K562 (cell line): ENCODE data around the gene DCPS. TPM values are rescaled to one million over a fixed set of nuclear protein-coding genes. Genes with fewer than 3 reads are reported as not detected.
"Not testable (repeated sequence)": the region's sequence is repeated elsewhere in the genome, so short reads cannot be mapped to it uniquely, and the experiment has no call there.

ENCODE experiments used
- ATAC-seq: fragments of 200-7000 bp; cut with Tn5 transposase; 3 replicates; pipeline ENCODE4 v1.9.1; 2020; ENCODE audit warnings: moderate library complexity
- BruUV-seq: library from RNA; stranded (reverse); fragments of 400-500 nt; replicated peaks from 2 replicates; lab custom pipeline; 2021; lab: Mats Ljungman, UMichigan
- CTCF ChIA-PET: fragments of 300-600 bp; formaldehyde crosslinking; extraction: SDS; loops from one replicate; lab custom pipeline; 2021; ENCODE audit warnings: low intra/inter-chr PET ratio; lab: Yijun Ruan, JAX
- POLR2A ChIA-PET: fragments of 300-600, 350-650 bp; sonication (Branson Sonifier 250); formaldehyde crosslinking; extraction: SDS; loops from one replicate; lab custom pipeline; 2021; ENCODE audit warnings: antibody characterized with exemption, inconsistent platforms; lab: Yijun Ruan, JAX
- DNase-seq, 4 experiments: peaks; one replicate each; pipeline versions ENCODE4 v3.0.0 to v3.0.0-alpha.2; 2011 to 2018; ENCODE audit warnings: low spot score in 3 of 4, mixed read lengths in 3 of 4; ENCODE audit errors: extremely low read depth in 1 of 4
- FAIRE-seq: peaks from 2 replicates; lab custom pipeline; 2011; peaks lifted over from hg19 to GRCh38; lab: Jason Lieb, UNC
- H2AFZ ChIP-seq: 2 replicates; pipeline ENCODE4 v1.6.0; 2011; ENCODE audit warnings: low read depth, low read length, control low read depth, inconsistent platforms
- H3K27ac ChIP-seq: fragments of 200-600 bp; 3 replicates; pipeline ENCODE4 v1.8.0; 2011; ENCODE audit warnings: low read depth, mild to moderate bottlenecking, control low read depth, inconsistent platforms, low read length, moderate library complexity, mixed read lengths; ENCODE audit errors: extremely low read depth
- H3K27me3 ChIP-seq, 2 experiments: fragments of 300-600 bp in 1 of 2; 2 replicates in 1 of 2; 3 replicates in 1 of 2; pipeline versions ENCODE4 v1.6.0 to v1.8.0; 2011; ENCODE audit warnings: inconsistent platforms in 2 of 2, low read length in 2 of 2, mild to moderate bottlenecking in 1 of 2, mixed read lengths in 1 of 2, moderate library complexity in 1 of 2; ENCODE audit not compliant: control insufficient read depth in 2 of 2, insufficient read depth in 2 of 2
- H3K36me3 ChIP-seq: fragments of 300-600 bp; 3 replicates; pipeline ENCODE4 v1.8.0; 2011; ENCODE audit warnings: mild to moderate bottlenecking, low read length, inconsistent platforms; ENCODE audit not compliant: control insufficient read depth, insufficient read depth
- H3K4me1 ChIP-seq, 2 experiments: fragments of 200-600 bp in 1 of 2; replicated peaks in 1 of 2; 2 replicates in 1 of 2; 3 replicates in 1 of 2; pipeline versions ENCODE4 v1.5.1 to v1.8.0; 2011; ENCODE audit warnings: inconsistent platforms in 2 of 2, low read length in 2 of 2, mild to moderate bottlenecking in 1 of 2, mixed read lengths in 1 of 2, moderate library complexity in 1 of 2; ENCODE audit not compliant: control insufficient read depth in 2 of 2, insufficient read depth in 2 of 2
- H3K4me2 ChIP-seq: 2 replicates; pipeline ENCODE4 v1.6.1; 2011; ENCODE audit warnings: low read length, control low read depth, inconsistent platforms, mixed read lengths; ENCODE audit not compliant: insufficient read depth
- H3K4me3 ChIP-seq: fragments of 200-600 bp; sonication (generic), shearing (Covaris generic); 2 replicates; pipeline ENCODE4 v1.5.1; 2016; ENCODE audit warnings: control low read depth, inconsistent platforms
- H3K79me2 ChIP-seq: fragments of 200-600 bp; 3 replicates; pipeline ENCODE4 v1.8.0; 2011; ENCODE audit warnings: low read length, inconsistent platforms; ENCODE audit not compliant: control insufficient read depth, insufficient read depth
- H3K9ac ChIP-seq, 2 experiments: 2 replicates each; pipeline versions ENCODE4 v1.6.0 to v1.6.1; 2011; ENCODE audit warnings: low read depth in 2 of 2, low read length in 2 of 2, control low read depth in 1 of 2, inconsistent platforms in 1 of 2, mild to moderate bottlenecking in 1 of 2, mixed read lengths in 1 of 2; ENCODE audit not compliant: insufficient read depth in 1 of 2
- H3K9me1 ChIP-seq: one replicate; pipeline ENCODE4 v1.6.0; 2011; ENCODE audit warnings: inconsistent platforms, mild to moderate bottlenecking, low read length, moderate library complexity; ENCODE audit not compliant: control insufficient read depth, insufficient read depth
- H3K9me3 ChIP-seq: replicated peaks from 2 replicates; pipeline ENCODE4 v1.5.1; 2011; ENCODE audit warnings: low read depth, low read length, inconsistent platforms; ENCODE audit not compliant: control insufficient read depth, insufficient read depth
- H4K20me1 ChIP-seq: replicated peaks from 2 replicates; pipeline ENCODE4 v1.6.1; 2011; ENCODE audit warnings: low read length, inconsistent platforms, mixed read lengths; ENCODE audit not compliant: control insufficient read depth, insufficient read depth
- NR4A1 ChIP-seq, 2 experiments: fragments of 250-450 bp in 1 of 2; fragments of 450-650 bp in 1 of 2; sonication (Bioruptor Pico) in 1 of 2; IDR thresholded peaks; 2 replicates each; pipeline versions ENCODE4 v1.4.0 to v1.6.1; 2016 to 2020; ENCODE audit warnings: mild to moderate bottlenecking in 2 of 2, missing compliant biosample characterization in 1 of 2, missing genetic modification characterization in 1 of 2, moderate library complexity in 1 of 2
- ZNF280A ChIP-seq: fragments of 450-650 bp; IDR thresholded peaks from 2 replicates; pipeline ENCODE4 v1.6.1; 2018; ENCODE audit warnings: mild to moderate bottlenecking, low read depth; ENCODE audit not compliant: partially characterized antibody
- WGBS: fragments of 100-300 bp; shearing (Covaris generic); methylation state at CpG from one replicate; pipeline ENCODE4 v1.1.6; 2016; ENCODE audit warnings: low coverage, mixed read lengths; ENCODE audit not compliant: insufficient coverage; ENCODE audit errors: missing lambda C conversion rate; 5-methylcytosine and 5-hydroxymethylcytosine counted together
- in situ Hi-C: fragments of 300-500 bp; cut with MboI; formaldehyde crosslinking; loops from 4 replicates; pipeline ENCODE4 v1.15.0; 2018; ENCODE audit warnings: inconsistent platforms, mixed read lengths
- intact Hi-C: fragments of 100-400 bp; cut with micrococcal nuclease; formaldehyde crosslinking; loops from 2 replicates; pipeline ENCODE4 v1.14.2; 2022
- polyA plus RNA-seq, 8 experiments: library from polyadenylated mRNA; depleted of rRNA in 4 of 8; stranded (reverse) in 5 of 8; unstranded in 3 of 8; fragments of >200 nt; fragmentation: Nextera tagmentation in 2 of 8; fragmentation: Illumina TruSeq in 1 of 8; extraction: Ambion mirVana in 2 of 8; extraction: Trizol in 1 of 8; gene quantifications; 2 replicates each; pipeline versions ENCODE4 v1.2.1 to v1.2.3, GENCODE V29; 2011 to 2014; ENCODE audit warnings: inconsistent platforms in 1 of 8, missing spikeins in 1 of 8
- total RNA-seq, 7 experiments: library from RNA; depleted of rRNA in 6 of 7; stranded (reverse); fragments of >200 nt in 6 of 7; fragmentation: Illumina TruSeq in 2 of 7; extraction: Trizol in 2 of 7; gene quantifications; 2 replicates each; pipeline versions ENCODE4 v1.2.1 to v1.2.3, GENCODE V29; 2011 to 2021; ENCODE audit warnings: low replicate concordance in 1 of 7

DCPS gene
- total and polyA plus RNA-seq, 9 of the 15 experiments (the other 6 are each of a cell fraction or from before 2014, with no cell fraction given), result 8.7 to 38.1 (median 17.9) TPM

- TF ChIP-seq ZNF280A, result no peak
- TF ChIP-seq NR4A1 (CRISPR knock-in tag; IDR thresholded peaks at IDR 0.05), result no peak
- TF ChIP-seq NR4A1 (tag; IDR thresholded peaks at IDR 0.05), result no peak
Observed at GRCh38 chr11:126380909-126381308, 77.0 kb downstream of the DCPS start (continued).

- H3K9me3 ChIP-seq, in situ Hi-C loops, POLR2A ChIA-PET, H4K20me1 ChIP-seq, CTCF ChIA-PET, H3K9me1 ChIP-seq, H3K4me3 ChIP-seq, FAIRE-seq, H3K4me2 ChIP-seq, ATAC-seq, intact Hi-C loops, H3K27me3 ChIP-seq, H2AFZ ChIP-seq, H3K36me3 ChIP-seq, DNase-seq, H3K9ac ChIP-seq, H3K4me1 ChIP-seq, BruUV-seq, H3K27ac ChIP-seq, H3K79me2 ChIP-seq: not testable (repeated sequence)
- WGBS, result 17% methylated on average over 1 of the region's 10 CpGs
Observed at GRCh38 chr11:126381960-126382359, 78.1 kb downstream of the DCPS start.

- DNase-seq, H3K4me3 ChIP-seq, ATAC-seq, CTCF ChIA-PET, intact Hi-C loops, H3K27ac ChIP-seq, POLR2A ChIA-PET, BruUV-seq, H3K9me3 ChIP-seq, FAIRE-seq, H3K27me3 ChIP-seq, H3K36me3 ChIP-seq, H3K79me2 ChIP-seq, H3K9ac ChIP-seq, H4K20me1 ChIP-seq, H2AFZ ChIP-seq, in situ Hi-C loops, H3K9me1 ChIP-seq, H3K4me2 ChIP-seq, H3K4me1 ChIP-seq: not testable (repeated sequence)
- WGBS, result 62% methylated on average over 3 of the region's 4 CpGs
Observed at GRCh38 chr11:126382641-126383040, 78.8 kb downstream of the DCPS start.
